ENCODE results near the gene HMOX1. TPM values are rescaled to one million over a fixed set of nuclear protein-coding genes. Genes with fewer than 3 reads are reported as not detected.

HMOX1 gene
- total and polyA plus RNA-seq, 2 of the 13 experiments (the other 11 are each of a cell fraction or from before 2014, with no cell fraction given): 53.6 to 67.4 TPM

- TF ChIP-seq ZBTB34 (CRISPR knock-in tag; IDR thresholded peaks at IDR 0.05) (0 out of 2 replicates have a peak, but pooled peaks have one; percentile 17), ZEB1 (IDR thresholded peaks at IDR 0.05; ENCODE audit: insufficient replicate concordance, low read depth) (peak; percentile 96), ZNF773 (CRISPR knock-in tag; IDR thresholded peaks at IDR 0.05; ENCODE audit: borderline replicate concordance) (no peak), PPARG (CRISPR knock-in tag; conservative IDR thresholded peaks at IDR 0.05) (peak; percentile 83), YY1 (IDR thresholded peaks at IDR 0.05; ENCODE audit: insufficient read depth, insufficient replicate concordance, low read depth, low read length) (no peak), ZNF256 (CRISPR knock-in tag; conservative IDR thresholded peaks at IDR 0.05) (no peak), ZNF3 (CRISPR knock-in tag; IDR thresholded peaks at IDR 0.05) (no peak), ARID2 (CRISPR knock-in tag; IDR thresholded peaks at IDR 0.05; ENCODE audit: borderline replicate concordance) (no peak), HDAC2 (CRISPR knock-in tag; IDR thresholded peaks at IDR 0.05) (0 out of 2 replicates have a peak, but pooled peaks have one; percentile 12), CEBPG (CRISPR knock-in tag; IDR thresholded peaks at IDR 0.05) (peak; percentile 55; the same call in 1 of the 2 replicates), IKZF4 (CRISPR knock-in tag; IDR thresholded peaks at IDR 0.05; ENCODE audit: borderline replicate concordance, low read depth, not compliant biosample characterization) (no peak), ZNF605 (CRISPR knock-in tag; IDR thresholded peaks at IDR 0.05) (0 out of 2 replicates have a peak, but pooled peaks have one; percentile 25), RXRA (CRISPR knock-in tag; IDR thresholded peaks at IDR 0.05) (peak; percentile 24; the same call in 1 of the 2 replicates), SALL1 (CRISPR knock-in tag; IDR thresholded peaks at IDR 0.05) (0 out of 2 replicates have a peak, but pooled peaks have one; percentile 15), SOX13 (IDR thresholded peaks at IDR 0.05) (no peak), SOX13 (CRISPR knock-in tag; conservative IDR thresholded peaks at IDR 0.05 in 1 of 2, IDR thresholded peaks at IDR 0.05 in 1 of 2) (peak in 1 of 2 experiments; percentile 83; a peak in 2 of 4 replicates), ZNF792 (CRISPR knock-in tag; IDR thresholded peaks at IDR 0.05) (no peak), ZNF747 (CRISPR knock-in tag; IDR thresholded peaks at IDR 0.05; ENCODE audit: borderline replicate concordance) (no peak), EED (CRISPR knock-in tag; IDR thresholded peaks at IDR 0.05) (no peak)
- TF ChIP-seq, protein P1, sequence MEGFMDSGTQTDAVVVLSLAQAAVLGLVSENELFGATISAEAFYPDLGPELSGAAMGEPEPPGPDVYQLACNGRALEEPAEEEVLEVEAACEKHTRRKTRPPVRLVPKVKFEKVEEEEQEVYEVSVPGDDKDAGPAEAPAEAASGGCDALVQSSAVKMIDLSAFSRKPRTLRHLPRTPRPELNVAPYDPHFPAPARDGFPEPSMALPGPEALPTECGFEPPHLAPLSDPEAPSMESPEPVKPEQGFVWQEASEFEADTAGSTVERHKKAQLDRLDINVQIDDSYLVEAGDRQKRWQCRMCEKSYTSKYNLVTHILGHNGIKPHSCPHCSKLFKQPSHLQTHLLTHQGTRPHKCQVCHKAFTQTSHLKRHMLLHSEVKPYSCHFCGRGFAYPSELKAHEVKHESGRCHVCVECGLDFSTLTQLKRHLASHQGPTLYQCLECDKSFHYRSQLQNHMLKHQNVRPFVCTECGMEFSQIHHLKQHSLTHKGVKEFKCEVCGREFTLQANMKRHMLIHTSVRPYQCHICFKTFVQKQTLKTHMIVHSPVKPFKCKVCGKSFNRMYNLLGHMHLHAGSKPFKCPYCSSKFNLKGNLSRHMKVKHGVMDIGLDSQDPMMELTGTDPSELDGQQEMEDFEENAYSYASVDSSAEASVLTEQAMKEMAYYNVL (CRISPR knock-in tag; IDR thresholded peaks at IDR 0.05; ENCODE audit: borderline replicate concordance): peak; percentile 62; the same call in 1 of the 2 replicates
- TF ChIP-seq, protein P2, sequence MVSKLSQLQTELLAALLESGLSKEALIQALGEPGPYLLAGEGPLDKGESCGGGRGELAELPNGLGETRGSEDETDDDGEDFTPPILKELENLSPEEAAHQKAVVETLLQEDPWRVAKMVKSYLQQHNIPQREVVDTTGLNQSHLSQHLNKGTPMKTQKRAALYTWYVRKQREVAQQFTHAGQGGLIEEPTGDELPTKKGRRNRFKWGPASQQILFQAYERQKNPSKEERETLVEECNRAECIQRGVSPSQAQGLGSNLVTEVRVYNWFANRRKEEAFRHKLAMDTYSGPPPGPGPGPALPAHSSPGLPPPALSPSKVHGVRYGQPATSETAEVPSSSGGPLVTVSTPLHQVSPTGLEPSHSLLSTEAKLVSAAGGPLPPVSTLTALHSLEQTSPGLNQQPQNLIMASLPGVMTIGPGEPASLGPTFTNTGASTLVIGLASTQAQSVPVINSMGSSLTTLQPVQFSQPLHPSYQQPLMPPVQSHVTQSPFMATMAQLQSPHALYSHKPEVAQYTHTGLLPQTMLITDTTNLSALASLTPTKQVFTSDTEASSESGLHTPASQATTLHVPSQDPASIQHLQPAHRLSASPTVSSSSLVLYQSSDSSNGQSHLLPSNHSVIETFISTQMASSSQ (IDR thresholded peaks at IDR 0.05; ENCODE audit: low read depth): peak; percentile 87
- TF ChIP-seq, protein P2 (CRISPR knock-in tag; IDR thresholded peaks at IDR 0.05; ENCODE audit: borderline replicate concordance): peak; percentile 80; the same call in 1 of the 2 replicates
Observed at GRCh38 chr22:35379146-35379993, 1.5 kb upstream of the HMOX1 start (continued).
